ENCODE results near the gene PPTC7.

The PPTC7 gene

GRCh38 chr12:110516995-110517394 lies 66.1 kb downstream of the PPTC7 start:
- TF ChIP-seq POLR2A (IDR thresholded peaks at IDR 0.05; ENCODE audit: low read length), result no peak
- no peak for TF ChIP-seq GATA1 (IDR thresholded peaks at IDR 0.05; ENCODE audit: low read depth, low read length)
- no peak for DNase-seq

- TF ChIP-seq POLR2A (IDR thresholded peaks at IDR 0.05; ENCODE audit: low read length) (no peak), GATA1 (IDR thresholded peaks at IDR 0.05; ENCODE audit: low read depth, low read length) (no peak)
- DNase-seq, result no peak
These were observed 68.8 kb downstream of the PPTC7 start for GRCh38 chr12:110514363-110514762.

DNA sequence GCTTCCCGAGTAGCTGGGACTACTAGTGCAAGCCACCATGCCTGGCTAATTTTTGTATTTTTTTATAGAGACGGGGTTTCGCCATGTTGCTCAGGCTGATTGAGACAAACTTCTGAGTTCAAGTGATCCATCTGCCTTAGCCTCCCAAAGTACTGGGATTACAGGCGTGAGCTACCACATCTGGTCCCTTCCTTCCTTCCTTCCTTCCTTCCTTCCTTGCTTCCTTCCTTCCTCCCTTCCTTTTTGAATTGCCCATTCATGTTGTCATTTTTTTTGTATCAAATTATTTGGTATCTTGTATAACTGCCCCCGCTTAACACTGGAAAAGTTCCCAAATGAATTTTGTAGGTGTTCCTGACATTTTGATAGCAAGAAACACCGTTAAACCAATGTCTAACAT lies 69.3 kb downstream of the PPTC7 start:
- TF ChIP-seq GATA1 (IDR thresholded peaks at IDR 0.05; ENCODE audit: low read depth, low read length), result no peak
- no peak for TF ChIP-seq POLR2A (IDR thresholded peaks at IDR 0.05; ENCODE audit: low read length)
- no peak for DNase-seq

GRCh38 chr12:110508071-110508586 lies 75.0 kb downstream of the PPTC7 start:
- DNase-seq, result no peak
- TF ChIP-seq GATA1 (IDR thresholded peaks at IDR 0.05; ENCODE audit: low read depth, low read length), result no peak
- no peak for TF ChIP-seq POLR2A (IDR thresholded peaks at IDR 0.05; ENCODE audit: low read length)

- no peak for DNase-seq
- no peak for TF ChIP-seq GATA1 (IDR thresholded peaks at IDR 0.05; ENCODE audit: low read depth, low read length)
- TF ChIP-seq POLR2A (IDR thresholded peaks at IDR 0.05; ENCODE audit: low read length), result no peak
These were observed 77.8 kb downstream of the PPTC7 start for GRCh38 chr12:110505332-110505731.

DNA sequence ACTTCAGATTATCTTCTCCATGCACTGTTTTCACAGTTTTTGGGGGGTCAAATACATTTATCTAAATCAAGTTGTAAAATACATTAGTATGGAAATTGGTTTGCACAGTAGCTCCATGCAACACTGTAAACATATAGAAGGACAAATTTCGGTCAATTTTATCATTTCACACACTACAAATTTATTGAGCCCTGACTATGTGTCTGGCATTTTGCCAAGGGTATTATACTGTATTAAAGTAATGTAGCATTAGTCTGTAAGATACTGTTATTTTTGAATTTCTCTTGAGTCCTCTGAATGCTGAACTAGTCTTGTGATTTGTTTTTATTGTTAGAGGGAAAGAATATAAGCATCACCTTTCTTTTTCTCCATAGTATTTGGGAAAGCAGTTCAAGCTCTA lies 79.7 kb downstream of the PPTC7 start:
- no peak for TF ChIP-seq POLR2A (IDR thresholded peaks at IDR 0.05; ENCODE audit: low read length)
- TF ChIP-seq GATA1 (IDR thresholded peaks at IDR 0.05; ENCODE audit: low read depth, low read length), result no peak
- no peak for DNase-seq

GRCh38 chr12:110501752-110502738 lies 81.1 kb downstream of the PPTC7 start, which contains the start of the genes RAD9B and VPS29:
RAD9B (plus strand) TSS chr12:110502331; CDS start chr12:110502338, 7 bp downstream.
VPS29 (minus strand) TSS chr12:110502111; CDS start chr12:110502051, 60 bp downstream.
- peak; percentile 99 for DNase-seq
- no peak for TF ChIP-seq GATA1 (IDR thresholded peaks at IDR 0.05; ENCODE audit: low read depth, low read length)
- TF ChIP-seq POLR2A (IDR thresholded peaks at IDR 0.05; ENCODE audit: low read length), result peak; percentile 95

DNA sequence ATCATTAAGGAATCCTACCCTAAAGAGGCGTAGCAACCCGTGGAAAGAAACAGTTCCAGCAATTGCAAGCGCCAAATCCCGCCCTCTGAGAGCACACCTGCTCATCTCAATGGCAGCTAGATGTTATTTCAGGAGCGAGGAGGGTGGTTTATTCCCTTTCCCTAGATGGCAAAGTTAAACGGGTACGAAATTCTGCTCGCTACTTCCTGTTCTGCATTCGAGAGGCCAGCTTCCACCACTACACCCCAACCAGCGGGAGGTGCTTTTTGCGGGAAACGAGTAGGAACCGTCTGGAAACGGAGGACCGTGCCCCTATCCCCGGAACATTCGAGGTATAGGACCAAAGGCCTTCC lies 81.7 kb downstream of the PPTC7 start:
- peak in 1 of 2 experiments; percentile 75 for DNase-seq
- TF ChIP-seq POLR2A (IDR thresholded peaks at IDR 0.05; ENCODE audit: low read length) (no peak), GATA1 (IDR thresholded peaks at IDR 0.05; ENCODE audit: low read depth, low read length) (no peak)

DNA sequence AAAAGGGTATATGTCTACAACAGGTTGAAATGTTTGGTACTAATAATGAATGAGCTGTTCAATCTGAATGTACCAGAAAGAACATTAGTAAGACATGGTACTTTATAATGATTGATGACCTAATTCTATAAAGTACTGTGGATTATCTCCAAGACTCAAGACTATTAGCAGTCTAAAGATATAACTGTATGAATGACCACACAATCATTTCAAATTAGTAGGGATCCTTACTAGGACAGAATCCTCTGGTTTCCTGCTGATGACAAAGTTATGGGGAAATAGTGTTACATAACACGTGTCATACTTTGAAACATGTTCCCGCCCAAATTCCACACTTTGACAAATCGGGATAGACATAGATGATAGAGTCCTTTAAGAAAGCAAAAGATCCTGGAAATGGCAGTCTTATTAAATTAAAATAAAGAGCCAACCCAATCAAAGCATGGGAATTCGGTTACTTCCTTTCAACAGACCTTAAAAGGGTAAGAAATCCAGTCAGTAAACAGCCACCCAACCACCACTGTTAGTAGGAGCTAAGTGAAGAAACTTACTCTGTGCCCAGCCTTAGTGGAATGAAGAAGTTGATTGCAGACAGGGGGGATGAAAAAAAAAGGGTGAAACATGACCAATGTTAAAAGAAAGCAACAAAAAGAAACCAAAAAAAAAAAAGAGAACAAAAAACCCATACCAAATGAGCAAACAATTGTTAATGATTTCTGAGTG lies 84.0 kb downstream of the PPTC7 start:
- TF ChIP-seq GATA1 (IDR thresholded peaks at IDR 0.05; ENCODE audit: low read depth, low read length) (no peak), POLR2A (IDR thresholded peaks at IDR 0.05; ENCODE audit: low read length) (no peak)
- peak in 1 of 2 experiments; percentile 29 for DNase-seq
